Measurements from ENCODE around the gene CYTH3.

DNA sequence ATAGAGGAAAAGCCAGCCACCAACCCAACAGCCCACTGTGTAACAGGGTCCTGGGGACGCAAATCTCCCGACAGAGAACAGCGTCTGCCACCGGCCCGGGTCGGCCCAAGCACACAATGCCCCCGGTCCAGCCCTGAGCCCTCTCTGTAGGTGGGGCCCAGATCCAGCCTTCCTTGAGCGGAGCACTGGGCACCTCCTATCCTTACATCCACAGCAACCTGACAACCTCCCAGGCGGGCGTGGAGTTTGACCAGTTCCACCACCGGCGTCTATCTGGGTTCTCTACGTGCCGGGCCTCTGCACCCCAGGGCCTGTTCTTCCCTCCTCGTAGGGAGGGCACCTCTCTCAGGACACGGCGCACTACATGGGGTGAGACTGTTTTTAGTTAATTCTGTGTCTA is 109.0 kb downstream of the CYTH3 start:
- TF ChIP-seq, protein P1, sequence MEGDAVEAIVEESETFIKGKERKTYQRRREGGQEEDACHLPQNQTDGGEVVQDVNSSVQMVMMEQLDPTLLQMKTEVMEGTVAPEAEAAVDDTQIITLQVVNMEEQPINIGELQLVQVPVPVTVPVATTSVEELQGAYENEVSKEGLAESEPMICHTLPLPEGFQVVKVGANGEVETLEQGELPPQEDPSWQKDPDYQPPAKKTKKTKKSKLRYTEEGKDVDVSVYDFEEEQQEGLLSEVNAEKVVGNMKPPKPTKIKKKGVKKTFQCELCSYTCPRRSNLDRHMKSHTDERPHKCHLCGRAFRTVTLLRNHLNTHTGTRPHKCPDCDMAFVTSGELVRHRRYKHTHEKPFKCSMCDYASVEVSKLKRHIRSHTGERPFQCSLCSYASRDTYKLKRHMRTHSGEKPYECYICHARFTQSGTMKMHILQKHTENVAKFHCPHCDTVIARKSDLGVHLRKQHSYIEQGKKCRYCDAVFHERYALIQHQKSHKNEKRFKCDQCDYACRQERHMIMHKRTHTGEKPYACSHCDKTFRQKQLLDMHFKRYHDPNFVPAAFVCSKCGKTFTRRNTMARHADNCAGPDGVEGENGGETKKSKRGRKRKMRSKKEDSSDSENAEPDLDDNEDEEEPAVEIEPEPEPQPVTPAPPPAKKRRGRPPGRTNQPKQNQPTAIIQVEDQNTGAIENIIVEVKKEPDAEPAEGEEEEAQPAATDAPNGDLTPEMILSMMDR (IDR thresholded peaks at IDR 0.05) = no peak
- TF ChIP-seq POLR2A (IDR thresholded peaks at IDR 0.05) = no peak
